HUES48 (cell line): ENCODE data around the gene ORC3.
"Not testable (repeated sequence)": the region's sequence is repeated elsewhere in the genome, so short reads cannot be mapped to it uniquely, and the experiment has no call there.

Experiments used
- H3K27ac ChIP-seq: one replicate; pipeline ENCODE4 v1.7.0; 2013; ENCODE audit warnings: low read depth, low read length, inconsistent platforms
- H3K27me3 ChIP-seq: 2 replicates; pipeline ENCODE4 v1.6.1; 2013; ENCODE audit warnings: mild to moderate bottlenecking, low read length; ENCODE audit not compliant: control insufficient read depth, insufficient read depth
- H3K36me3 ChIP-seq: 2 replicates; pipeline ENCODE4 v1.6.1; 2013; ENCODE audit warnings: low read length; ENCODE audit not compliant: control insufficient read depth, insufficient read depth
- H3K4me1 ChIP-seq: 2 replicates; pipeline ENCODE4 v1.6.1; 2013; ENCODE audit warnings: mild to moderate bottlenecking, low read length; ENCODE audit not compliant: control insufficient read depth, insufficient read depth
- H3K4me3 ChIP-seq: 2 replicates; pipeline ENCODE4 v1.5.1; 2013; ENCODE audit warnings: mild to moderate bottlenecking, low read depth, low read length
- H3K9ac ChIP-seq: 2 replicates; pipeline ENCODE4 v1.6.1; 2013; ENCODE audit warnings: mild to moderate bottlenecking, low read depth, low read length, moderate library complexity
- H3K9me3 ChIP-seq: 2 replicates; pipeline ENCODE4 v1.6.1; 2013; ENCODE audit warnings: low read length; ENCODE audit not compliant: control insufficient read depth, insufficient read depth

Gene ORC3

DNA sequence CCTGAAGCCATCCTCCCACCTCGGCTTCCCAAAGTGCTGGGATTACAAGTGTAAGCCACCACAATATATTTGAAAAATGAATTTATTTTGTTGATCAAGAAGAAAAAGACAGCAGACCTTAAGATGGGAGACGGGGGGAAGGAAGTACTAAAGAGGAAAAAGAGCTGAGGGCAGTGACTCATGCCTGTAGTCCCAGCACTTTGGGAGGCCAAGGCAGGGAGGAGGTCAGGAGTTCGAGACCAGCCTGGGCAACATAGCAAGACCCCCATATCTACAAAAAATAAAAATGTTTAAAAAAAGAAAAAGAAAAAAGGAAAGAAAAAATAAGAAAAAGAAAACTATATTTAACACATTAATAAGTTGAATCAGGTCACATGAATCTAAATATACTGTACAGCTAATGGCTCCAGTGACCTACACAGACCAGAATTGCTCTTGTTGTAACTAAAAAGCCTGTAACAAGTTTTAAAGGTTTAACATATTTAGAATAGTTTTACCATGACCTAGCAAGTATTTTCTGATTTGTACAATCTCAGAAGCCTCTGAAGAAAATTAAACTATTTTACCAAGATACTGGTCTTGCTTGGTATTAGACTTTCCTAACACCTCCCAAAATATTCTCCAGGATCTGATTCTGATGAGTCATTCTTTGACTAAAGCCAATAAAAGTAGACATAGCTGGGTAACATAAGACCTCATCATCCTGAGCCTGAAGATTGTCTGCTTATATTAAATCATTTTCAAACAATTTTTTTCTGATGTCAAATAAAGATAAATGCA is 116.4 kb downstream of the ORC3 start:
- Histone ChIP-seq H3K9ac (no peak overlapping the region), H3K27me3 (no peaks in the 10 kb centered on the region), H3K9me3 (no peaks in the 10 kb centered on the region), H3K36me3 (no peaks in the 10 kb centered on the region; the same call in 1 of the 2 replicates), H3K27ac (no peak overlapping the region), H3K4me1 (no peaks in the 10 kb centered on the region), H3K4me3 (no peak overlapping the region)

DNA sequence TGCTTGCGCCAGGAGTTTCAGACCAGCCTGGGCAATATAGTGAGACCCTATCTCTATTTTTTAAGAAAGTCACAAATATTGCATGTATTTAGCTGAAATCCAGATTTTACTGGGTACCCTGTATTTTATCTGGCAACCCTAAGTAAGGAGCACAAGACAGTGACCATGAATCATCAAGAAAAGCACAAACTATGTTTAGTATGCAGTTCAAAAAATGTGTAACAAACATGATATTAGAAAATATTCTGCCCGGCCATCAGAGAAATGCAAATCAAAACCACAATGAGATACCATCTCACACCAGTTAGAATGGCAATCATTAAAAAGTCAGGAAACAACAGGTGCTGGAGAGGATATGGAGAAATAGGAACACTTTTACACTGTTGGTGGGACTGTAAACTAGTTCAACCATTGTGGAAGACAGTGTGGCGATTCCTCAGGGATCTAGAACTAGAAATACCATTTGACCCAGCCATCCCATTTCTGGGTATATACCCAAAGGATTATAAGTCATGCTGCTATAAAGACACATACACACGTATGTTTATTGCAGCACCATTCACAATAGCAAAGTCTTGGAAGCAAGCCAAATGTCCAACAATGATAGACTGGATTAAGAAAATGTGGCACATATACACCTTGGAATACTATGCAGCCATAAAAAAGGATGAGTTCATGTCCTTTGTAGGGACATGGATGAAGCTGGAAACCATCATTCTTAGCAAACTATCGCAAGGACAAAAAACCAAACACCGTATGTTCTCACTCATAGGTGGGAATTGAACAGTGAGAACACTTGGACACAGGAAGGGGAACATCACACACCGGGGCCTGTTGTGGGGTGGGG is 118.9 kb downstream of the ORC3 start:
- not testable (repeated sequence) for H3K9me3 ChIP-seq, H3K27me3 ChIP-seq, H3K4me1 ChIP-seq, H3K27ac ChIP-seq, H3K4me3 ChIP-seq, H3K9ac ChIP-seq, H3K36me3 ChIP-seq

DNA sequence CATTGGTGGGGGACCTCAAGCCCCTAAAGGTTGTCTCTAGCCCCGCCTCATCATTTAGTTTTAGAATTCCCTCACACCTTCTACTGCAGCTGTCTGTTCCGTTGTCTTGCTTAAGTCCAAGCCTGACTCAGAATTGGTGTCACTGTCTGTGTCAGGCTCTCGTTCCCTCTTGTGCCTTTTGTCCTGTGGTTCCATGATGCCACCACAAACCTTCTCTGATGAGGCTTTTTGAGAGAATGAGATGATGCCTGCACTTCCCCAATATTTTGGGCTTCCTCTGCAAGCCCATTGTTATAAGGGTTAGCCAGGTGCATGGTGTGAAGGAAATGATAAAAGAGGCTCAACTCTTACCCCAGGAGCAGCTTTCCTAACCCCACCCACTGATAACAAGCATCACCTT is 120.2 kb downstream of the ORC3 start:
- H3K27me3 ChIP-seq = no peaks in the 10 kb centered on the region
- peaks cover 10% of the 10 kb centered on the region for H3K4me1 ChIP-seq
- no peaks in the 10 kb centered on the region for H3K9me3 ChIP-seq
- no peaks in the 10 kb centered on the region for H3K36me3 ChIP-seq
- H3K9ac ChIP-seq = no peak overlapping the region
- no peak overlapping the region for H3K27ac ChIP-seq
- H3K4me3 ChIP-seq = no peak overlapping the region

DNA sequence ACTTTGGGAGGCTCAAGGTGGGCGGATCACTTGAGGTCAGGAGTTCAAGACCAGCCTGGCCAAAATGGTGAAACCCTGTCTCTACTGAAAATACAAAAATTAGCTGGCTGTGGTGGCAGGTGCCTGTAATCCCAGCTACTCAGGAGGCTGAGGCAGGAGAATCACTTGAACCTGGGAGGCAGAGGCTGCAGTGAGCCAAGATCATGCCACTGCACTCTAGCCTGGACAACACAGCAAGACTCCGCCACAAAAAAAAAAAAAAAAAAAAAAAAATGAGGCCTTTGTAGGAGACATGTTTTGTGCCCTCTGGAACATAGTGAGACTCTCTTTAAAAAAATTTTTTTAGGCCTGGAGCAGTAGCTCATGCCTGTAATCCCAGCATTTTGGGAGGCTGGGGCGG is 122.8 kb downstream of the ORC3 start:
- not testable (repeated sequence) for H3K9ac ChIP-seq, H3K9me3 ChIP-seq, H3K4me3 ChIP-seq, H3K27me3 ChIP-seq, H3K27ac ChIP-seq, H3K4me1 ChIP-seq, H3K36me3 ChIP-seq

DNA sequence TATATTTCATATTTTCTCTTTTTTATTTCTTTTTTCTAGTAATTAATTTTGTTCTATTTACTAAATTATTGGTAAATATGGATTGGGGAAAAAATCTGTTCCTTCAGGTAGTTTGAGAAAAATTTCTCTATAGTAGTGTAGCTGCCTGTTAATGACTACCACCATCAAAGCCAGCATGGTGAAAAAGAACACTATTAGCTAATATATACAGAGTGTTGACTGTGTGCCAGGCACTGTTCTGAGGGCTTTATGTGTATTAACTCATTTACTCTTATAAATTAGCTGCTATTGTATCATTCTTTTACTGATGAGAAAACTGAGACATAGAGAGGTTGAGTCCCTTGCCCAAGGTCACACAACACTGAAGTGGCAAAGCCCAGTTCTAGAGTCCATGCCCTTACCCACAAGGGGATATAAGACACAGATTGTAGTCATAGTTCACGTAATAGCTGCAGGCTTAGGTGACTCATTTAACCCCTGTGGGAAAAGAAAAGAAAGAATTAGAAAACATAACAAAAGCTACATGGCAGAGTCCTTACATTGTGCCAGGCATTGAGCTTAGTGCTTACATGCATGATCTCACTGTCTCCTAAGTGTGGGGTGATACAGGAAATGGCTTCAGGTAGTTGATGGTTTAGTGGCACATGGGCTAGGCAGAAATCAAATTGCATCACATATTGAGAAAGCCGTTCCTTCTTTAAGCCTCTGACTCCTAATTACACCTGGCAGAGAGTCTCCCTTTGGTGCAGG is 124.3 kb downstream of the ORC3 start:
- H3K9ac ChIP-seq = no peak overlapping the region
- peaks cover 10% of the 10 kb centered on the region for H3K4me1 ChIP-seq
- H3K4me3 ChIP-seq = no peak overlapping the region
- H3K27me3 ChIP-seq = no peaks in the 10 kb centered on the region
- no peak overlapping the region for H3K27ac ChIP-seq
- H3K9me3 ChIP-seq = no peaks in the 10 kb centered on the region
- no peaks in the 10 kb centered on the region for H3K36me3 ChIP-seq
